ENCODE data around the gene LINC01488.

DNA sequence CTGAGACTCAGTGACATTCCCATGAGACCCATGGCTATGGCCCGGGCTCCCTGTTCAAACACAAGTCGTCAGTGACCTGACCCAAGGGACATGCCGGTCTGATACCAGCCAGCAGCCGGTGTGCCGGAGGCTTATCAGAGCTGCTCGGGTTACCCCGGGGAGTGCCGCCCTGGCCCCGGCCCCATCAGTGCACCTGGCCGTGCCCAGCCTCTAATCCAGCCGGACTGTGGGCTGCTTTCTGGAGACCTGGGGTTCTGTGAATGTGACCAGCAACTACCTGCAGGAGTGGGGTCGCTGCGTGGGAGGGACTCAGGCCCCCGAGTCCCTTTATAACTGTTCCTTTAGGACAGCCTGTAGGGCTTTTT is 52.7 kb downstream of the LINC01488 start:
- no peak for TF ChIP-seq POLR2AphosphoS5 (IDR thresholded peaks at IDR 0.05; ENCODE audit: low read depth, low read length)
- TF ChIP-seq, protein P1, sequence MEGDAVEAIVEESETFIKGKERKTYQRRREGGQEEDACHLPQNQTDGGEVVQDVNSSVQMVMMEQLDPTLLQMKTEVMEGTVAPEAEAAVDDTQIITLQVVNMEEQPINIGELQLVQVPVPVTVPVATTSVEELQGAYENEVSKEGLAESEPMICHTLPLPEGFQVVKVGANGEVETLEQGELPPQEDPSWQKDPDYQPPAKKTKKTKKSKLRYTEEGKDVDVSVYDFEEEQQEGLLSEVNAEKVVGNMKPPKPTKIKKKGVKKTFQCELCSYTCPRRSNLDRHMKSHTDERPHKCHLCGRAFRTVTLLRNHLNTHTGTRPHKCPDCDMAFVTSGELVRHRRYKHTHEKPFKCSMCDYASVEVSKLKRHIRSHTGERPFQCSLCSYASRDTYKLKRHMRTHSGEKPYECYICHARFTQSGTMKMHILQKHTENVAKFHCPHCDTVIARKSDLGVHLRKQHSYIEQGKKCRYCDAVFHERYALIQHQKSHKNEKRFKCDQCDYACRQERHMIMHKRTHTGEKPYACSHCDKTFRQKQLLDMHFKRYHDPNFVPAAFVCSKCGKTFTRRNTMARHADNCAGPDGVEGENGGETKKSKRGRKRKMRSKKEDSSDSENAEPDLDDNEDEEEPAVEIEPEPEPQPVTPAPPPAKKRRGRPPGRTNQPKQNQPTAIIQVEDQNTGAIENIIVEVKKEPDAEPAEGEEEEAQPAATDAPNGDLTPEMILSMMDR (IDR thresholded peaks at IDR 0.05), result no peak
- TF ChIP-seq YY1 (IDR thresholded peaks at IDR 0.05; ENCODE audit: low read depth), result no peak
- TF ChIP-seq FOXJ3 (CRISPR knock-in tag; IDR thresholded peaks at IDR 0.05), result no peak
- TF ChIP-seq TCF12 (IDR thresholded peaks at IDR 0.05), result no peak
- TF ChIP-seq, protein P2, sequence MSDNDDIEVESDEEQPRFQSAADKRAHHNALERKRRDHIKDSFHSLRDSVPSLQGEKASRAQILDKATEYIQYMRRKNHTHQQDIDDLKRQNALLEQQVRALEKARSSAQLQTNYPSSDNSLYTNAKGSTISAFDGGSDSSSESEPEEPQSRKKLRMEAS (IDR thresholded peaks at IDR 0.05; ENCODE audit: low read depth), result no peak
- TF ChIP-seq JUND (IDR thresholded peaks at IDR 0.05), result no peak
- TF ChIP-seq GABPA (IDR thresholded peaks at IDR 0.05; ENCODE audit: low read depth), result no peak
